Loucy (cell line): ENCODE data around the gene GSE1.
A peak's percentile ranks its signal among the peaks of the same experiment; 100 is the strongest.

ENCODE experiments used
- H2AFZ ChIP-seq: fragments of 200-600 bp; sonication (generic); 2 replicates; pipeline ENCODE4 v1.6.0; 2016; ENCODE audit warnings: antibody characterized with exemption, mild to moderate bottlenecking, low read length, moderate library complexity
- H3F3A ChIP-seq: fragments of 200-600 bp; 2 replicates; pipeline ENCODE4 v1.6.0; 2016; ENCODE audit warnings: antibody characterized with exemption, low read depth, mild to moderate bottlenecking
- H3K27me3 ChIP-seq: fragments of 200-600 bp; sonication (generic); 2 replicates; pipeline ENCODE4 v1.6.1; 2014; ENCODE audit warnings: low read length, mild to moderate bottlenecking; ENCODE audit not compliant: insufficient read depth, poor library complexity, severe bottlenecking
- H3K36me3 ChIP-seq: fragments of 200-600 bp; sonication (generic); 2 replicates; pipeline ENCODE4 v1.6.1; 2016; ENCODE audit warnings: low read length; ENCODE audit not compliant: insufficient read depth
- H3K4me1 ChIP-seq: fragments of 200-600 bp; sonication (generic); 2 replicates; pipeline ENCODE4 v1.5.1; 2014; ENCODE audit warnings: low read length, mild to moderate bottlenecking; ENCODE audit not compliant: insufficient read depth, poor library complexity, severe bottlenecking
- H3K4me2 ChIP-seq: fragments of 200-600 bp; sonication (generic); 2 replicates; pipeline ENCODE4 v1.6.0; 2014; ENCODE audit warnings: antibody characterized with exemption, low read length, low read depth, mild to moderate bottlenecking; ENCODE audit not compliant: poor library complexity, severe bottlenecking
- H3K4me3 ChIP-seq: fragments of 200-600 bp; sonication (generic); 2 replicates; pipeline ENCODE4 v1.5.1; 2014; ENCODE audit warnings: low read length, mild to moderate bottlenecking, mixed read lengths; ENCODE audit not compliant: poor library complexity, severe bottlenecking
- H3K79me2 ChIP-seq: fragments of 200-600 bp; sonication (generic); 2 replicates; pipeline ENCODE4 v1.6.1; 2014; ENCODE audit warnings: low read length; ENCODE audit not compliant: insufficient read depth
- H3K9ac ChIP-seq: fragments of 200-600 bp; sonication (generic); 2 replicates; pipeline ENCODE4 v1.6.0; 2014; ENCODE audit warnings: mild to moderate bottlenecking, low read depth, low read length, moderate library complexity; ENCODE audit not compliant: poor library complexity, severe bottlenecking
- H3K9me2 ChIP-seq: fragments of 200-600 bp; sonication (generic); replicated peaks from 2 replicates; pipeline ENCODE4 v1.6.1; 2016; ENCODE audit warnings: low read depth, low read length, mixed read lengths
- H3K9me3 ChIP-seq: fragments of 200-600 bp; sonication (generic); 2 replicates; pipeline ENCODE4 v1.6.1; 2014; ENCODE audit warnings: mild to moderate bottlenecking, antibody characterized with exemption, low read length, low read depth; ENCODE audit not compliant: insufficient read depth
- H4K20me1 ChIP-seq: fragments of 200-600 bp; sonication (generic); 2 replicates; pipeline ENCODE4 v1.6.0; 2014; ENCODE audit warnings: antibody characterized with exemption, low read length, mild to moderate bottlenecking; ENCODE audit not compliant: insufficient read depth, poor library complexity, severe bottlenecking
- CTCF ChIP-seq: fragments of 200-600 bp; sonication (generic); conservative IDR thresholded peaks from 2 replicates; pipeline ENCODE4 v1.5.1; 2014; ENCODE audit warnings: mild to moderate bottlenecking, antibody characterized with exemption, low read length
- EZH2phosphoT487 ChIP-seq: fragments of 200-600 bp; IDR thresholded peaks from 2 replicates; pipeline ENCODE4 v1.6.1; 2018; ENCODE audit warnings: antibody characterized with exemption, mild to moderate bottlenecking, moderate library complexity, borderline replicate concordance

Gene GSE1

DNA sequence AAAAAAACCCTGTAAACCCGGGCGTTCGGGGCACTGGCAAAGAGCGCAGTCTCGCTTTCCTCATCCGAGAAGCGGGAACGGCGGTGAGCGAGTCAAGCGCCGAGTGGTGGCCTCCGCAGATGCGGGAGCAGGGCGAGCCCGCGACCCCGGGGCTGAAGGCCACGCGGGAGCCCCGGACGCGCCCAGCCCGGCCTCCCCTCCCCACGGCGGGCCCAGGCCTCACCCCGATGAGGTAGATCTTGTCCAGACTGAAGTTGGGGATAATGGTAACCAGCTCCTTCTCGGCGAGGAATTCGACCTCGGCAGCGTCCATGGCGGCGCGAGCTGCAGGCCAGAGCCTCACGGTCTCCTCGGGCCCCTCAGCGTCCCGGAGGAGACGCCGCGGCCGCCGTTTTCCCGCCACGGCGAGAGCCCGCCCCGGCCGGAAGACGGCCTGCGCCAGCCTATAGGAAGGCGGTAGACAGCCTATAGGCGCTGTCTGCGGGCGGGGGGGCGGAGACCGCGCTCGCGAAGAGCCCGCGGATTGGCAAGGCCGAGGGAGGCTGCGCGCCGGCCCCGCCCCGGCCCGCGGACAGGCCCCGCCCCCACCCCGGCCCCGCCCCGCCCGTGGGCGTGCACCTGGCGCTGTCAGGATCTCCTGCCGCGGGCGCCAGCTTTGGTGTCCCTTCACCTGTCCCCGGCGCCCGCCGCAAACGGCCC lies 75.6 kb downstream of the GSE1 start, which contains the start of gene GINS2:
TSS of gene GINS2 (minus strand) at position 369 of the 699 bp plus-strand sequence. CDS start at position 313, 56 bp downstream.
- Histone ChIP-seq H3F3A (no peaks in the 10 kb centered on the region), H2AFZ (peak within 1 kb of the TSS; percentile 91), H3K9me2 (no peaks in the 10 kb centered on the region), H3K36me3 (no peaks in the 10 kb centered on the region), H3K4me2 (peak within 1 kb of the TSS; percentile 87), H3K4me3 (peak within 1 kb of the TSS; percentile 96), H4K20me1 (peaks cover 16% of the 10 kb centered on the region), H3K79me2 (peaks cover 45% of the 10 kb centered on the region), H3K4me1 (peaks cover 14% of the 10 kb centered on the region), H3K9me3 (no peaks in the 10 kb centered on the region), H3K27me3 (no peaks in the 10 kb centered on the region), H3K9ac (peak within 1 kb of the TSS; percentile 85)
- TF ChIP-seq EZH2phosphoT487 (no peak), CTCF (no peak)

- H3F3A ChIP-seq, result no peaks in the 10 kb centered on the region
- peak overlapping the region; percentile 70 for H3K4me3 ChIP-seq
- peak overlapping the region; percentile 85 for H3K4me2 ChIP-seq
- no peaks in the 10 kb centered on the region for H3K9me2 ChIP-seq
- no peaks in the 10 kb centered on the region for H3K9me3 ChIP-seq
- no peaks in the 10 kb centered on the region for H3K36me3 ChIP-seq
- H3K79me2 ChIP-seq, result peaks cover 39% of the 10 kb centered on the region
- H3K4me1 ChIP-seq, result peaks cover 14% of the 10 kb centered on the region
- no peak for TF ChIP-seq EZH2phosphoT487
- no peak for TF ChIP-seq CTCF
- H3K27me3 ChIP-seq, result no peaks in the 10 kb centered on the region
- H4K20me1 ChIP-seq, result peaks cover 16% of the 10 kb centered on the region
- peak overlapping the region; percentile 67 for H2AFZ ChIP-seq
- peak overlapping the region; percentile 56 for H3K9ac ChIP-seq
Observed at GRCh38 chr16:85689285-85689949, 76.3 kb downstream of the GSE1 start.

DNA sequence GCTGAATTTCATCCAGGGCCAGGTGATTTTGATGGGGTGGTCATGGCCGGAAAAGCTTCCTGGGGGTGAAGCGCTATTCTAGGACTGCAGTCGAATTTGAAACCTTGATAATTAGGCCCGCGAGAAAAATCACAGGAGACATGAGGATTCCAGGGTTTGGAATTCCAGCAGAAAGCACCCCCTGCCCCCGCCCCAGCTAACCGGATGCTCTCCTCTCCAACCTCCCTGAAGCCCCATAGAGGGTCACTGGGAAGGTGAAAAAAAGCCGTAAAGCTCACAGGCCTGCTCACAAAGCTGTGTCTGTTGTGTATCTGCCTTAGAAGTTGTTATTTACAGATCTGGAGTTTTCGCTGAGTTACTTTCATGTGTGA lies 76.8 kb downstream of the GSE1 start:
- Histone ChIP-seq H3K27me3 (no peaks in the 10 kb centered on the region), H3K4me3 (no peak overlapping the region), H3K9me2 (no peaks in the 10 kb centered on the region), H3F3A (no peaks in the 10 kb centered on the region), H3K79me2 (peaks cover 35% of the 10 kb centered on the region), H3K4me1 (peaks cover 14% of the 10 kb centered on the region), H3K36me3 (no peaks in the 10 kb centered on the region), H3K9me3 (no peaks in the 10 kb centered on the region), H3K4me2 (no peak overlapping the region), H4K20me1 (peaks cover 16% of the 10 kb centered on the region), H2AFZ (no peak overlapping the region), H3K9ac (no peak overlapping the region)
- TF ChIP-seq CTCF (no peak), EZH2phosphoT487 (no peak)
